ENCODE data around the gene AIFM3.

AIFM3 gene

GRCh38 chr22:20965888-20966855, 883 bp upstream of the AIFM3 start:
- TF ChIP-seq ZC3H10 (CRISPR knock-in tag; IDR thresholded peaks at IDR 0.05) (no peak), ZNF8 (CRISPR knock-in tag; IDR thresholded peaks at IDR 0.05) (no peak), RARB (CRISPR knock-in tag; IDR thresholded peaks at IDR 0.05) (no peak), ARNTL (CRISPR knock-in tag; IDR thresholded peaks at IDR 0.05; ENCODE audit: borderline replicate concordance, low read depth) (no peak), CSDC2 (CRISPR knock-in tag; IDR thresholded peaks at IDR 0.05) (no peak), PPARA (CRISPR knock-in tag; IDR thresholded peaks at IDR 0.05; ENCODE audit: borderline replicate concordance) (no peak), TCF4 (CRISPR knock-in tag; IDR thresholded peaks at IDR 0.05; ENCODE audit: borderline replicate concordance) (no peak), ESRRG (CRISPR knock-in tag; IDR thresholded peaks at IDR 0.05) (no peak), ZNF70 (CRISPR knock-in tag; IDR thresholded peaks at IDR 0.05) (no peak), BACH2 (CRISPR knock-in tag; IDR thresholded peaks at IDR 0.05; ENCODE audit: borderline replicate concordance) (no peak), ZFP30 (CRISPR knock-in tag; IDR thresholded peaks at IDR 0.05) (no peak), ZNF565 (CRISPR knock-in tag; conservative IDR thresholded peaks at IDR 0.05; ENCODE audit: low read depth) (no peak), TSHZ2 (CRISPR knock-in tag; IDR thresholded peaks at IDR 0.05) (no peak), POU6F1 (CRISPR knock-in tag; IDR thresholded peaks at IDR 0.05; ENCODE audit: borderline replicate concordance, low read depth) (no peak), CSRNP3 (CRISPR knock-in tag; IDR thresholded peaks at IDR 0.05) (no peak), SNAI2 (CRISPR knock-in tag; IDR thresholded peaks at IDR 0.05) (no peak)
- ATAC-seq: peak; percentile 17; the same call in 2 of the 3 replicates

GRCh38 chr22:20967697-20968211, 699 bp downstream of the AIFM3 start:
- no peak for ATAC-seq
- TF ChIP-seq ZFP30 (CRISPR knock-in tag; IDR thresholded peaks at IDR 0.05) (no peak), ZNF70 (CRISPR knock-in tag; IDR thresholded peaks at IDR 0.05) (no peak), ZNF565 (CRISPR knock-in tag; conservative IDR thresholded peaks at IDR 0.05; ENCODE audit: low read depth) (no peak), RARB (CRISPR knock-in tag; IDR thresholded peaks at IDR 0.05) (no peak), PATZ1 (CRISPR knock-in tag; IDR thresholded peaks at IDR 0.05; ENCODE audit: borderline replicate concordance) (no peak), OSR1 (CRISPR knock-in tag; IDR thresholded peaks at IDR 0.05) (no peak), SNAI2 (CRISPR knock-in tag; IDR thresholded peaks at IDR 0.05) (no peak), POU6F1 (CRISPR knock-in tag; IDR thresholded peaks at IDR 0.05; ENCODE audit: borderline replicate concordance, low read depth) (no peak), BACH2 (CRISPR knock-in tag; IDR thresholded peaks at IDR 0.05; ENCODE audit: borderline replicate concordance) (no peak), ZC3H10 (CRISPR knock-in tag; IDR thresholded peaks at IDR 0.05) (no peak), ZFP3 (CRISPR knock-in tag; IDR thresholded peaks at IDR 0.05) (no peak), GLIS3 (CRISPR knock-in tag; IDR thresholded peaks at IDR 0.05) (no peak), ISL1 (CRISPR knock-in tag; IDR thresholded peaks at IDR 0.05) (no peak), ESRRG (CRISPR knock-in tag; IDR thresholded peaks at IDR 0.05) (no peak), TOX (CRISPR knock-in tag; IDR thresholded peaks at IDR 0.05; ENCODE audit: borderline replicate concordance) (no peak)

Measured in SK-N-SH treated with all-trans-retinoic acid at 6 μM for 48 hours (cell line).